ENCODE results near the gene GHR.

DNA sequence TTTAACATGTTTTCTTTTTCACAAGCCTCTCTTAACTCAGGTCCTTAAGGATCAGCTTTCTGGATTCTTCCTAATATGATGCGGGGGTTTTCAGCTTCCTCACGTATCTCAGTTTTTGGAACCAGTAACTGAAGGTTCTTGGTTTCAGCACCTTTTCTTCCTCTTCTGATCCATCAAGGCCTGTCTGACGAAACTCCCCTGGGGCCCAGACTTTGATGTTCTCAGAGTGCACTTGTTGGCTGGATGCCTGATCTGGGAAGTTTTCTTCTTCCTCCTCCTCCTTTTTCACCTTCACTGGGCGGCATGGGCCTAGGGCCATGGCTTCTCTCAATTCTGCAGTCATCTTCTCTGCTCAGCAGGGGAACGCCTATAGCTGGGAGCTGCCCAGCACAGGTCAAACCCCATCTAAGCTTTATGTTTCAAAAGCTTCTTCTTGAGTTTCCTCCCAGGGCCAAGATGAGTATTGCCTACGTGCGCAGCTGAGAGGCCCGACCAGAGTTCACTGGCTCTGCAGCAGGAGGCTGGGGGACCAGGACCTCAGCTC lies 44.8 kb downstream of the GHR start:
- TF ChIP-seq POLR2AphosphoS5 (IDR thresholded peaks at IDR 0.05; ENCODE audit: low read depth, low read length) (no peak), NRF1 (IDR thresholded peaks at IDR 0.05; ENCODE audit: low read depth, low read length) (no peak), JUN (IDR thresholded peaks at IDR 0.05; ENCODE audit: low read depth, low read length) (no peak)
- TF ChIP-seq, protein P1, sequence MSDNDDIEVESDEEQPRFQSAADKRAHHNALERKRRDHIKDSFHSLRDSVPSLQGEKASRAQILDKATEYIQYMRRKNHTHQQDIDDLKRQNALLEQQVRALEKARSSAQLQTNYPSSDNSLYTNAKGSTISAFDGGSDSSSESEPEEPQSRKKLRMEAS (IDR thresholded peaks at IDR 0.05): no peak

All from H1 (cell line).